GM23248 (cell line): Measurements from ENCODE around the gene DGKQ.

Experiments
- EZH2 ChIP-seq: fragments of 200-600 bp; sonication (generic); IDR thresholded peaks from 2 replicates; pipeline ENCODE4 v1.6.1; 2018; ENCODE audit warnings: antibody characterized with exemption, mild to moderate bottlenecking; ENCODE audit not compliant: insufficient read depth, poor library complexity, severe bottlenecking
- EZH2phosphoT487 ChIP-seq: fragments of 200-600 bp; sonication (generic); IDR thresholded peaks from 2 replicates; pipeline ENCODE4 v1.6.1; 2018; ENCODE audit warnings: antibody characterized with exemption, moderate library complexity, mild to moderate bottlenecking, low read depth; ENCODE audit not compliant: insufficient read depth

- TF ChIP-seq EZH2, result no peak
- TF ChIP-seq EZH2phosphoT487, result no peak
Measured at GRCh38 chr4:913280-913618, 60.1 kb downstream of the DGKQ start.
